IPS-18a (cell line): ENCODE data around the gene TCTN2.

ENCODE experiments used
- H3K27ac ChIP-seq: one replicate; pipeline ENCODE4 v1.5.1; 2013; ENCODE audit warnings: low read length
- H3K27me3 ChIP-seq: one replicate; pipeline ENCODE4 v1.6.1; 2013; ENCODE audit warnings: mild to moderate bottlenecking, low read length; ENCODE audit not compliant: control insufficient read depth, insufficient read depth
- H3K36me3 ChIP-seq: one replicate; pipeline ENCODE4 v1.6.1; 2013; ENCODE audit warnings: low read depth, low read length; ENCODE audit not compliant: control insufficient read depth
- H3K4me1 ChIP-seq: one replicate; pipeline ENCODE4 v1.6.1; 2013; ENCODE audit warnings: low read depth, low read length; ENCODE audit not compliant: control insufficient read depth
- H3K4me3 ChIP-seq: one replicate; pipeline ENCODE4 v1.5.1; 2013; ENCODE audit warnings: low read length
- H3K9ac ChIP-seq: one replicate; pipeline ENCODE4 v1.6.1; 2013; ENCODE audit warnings: mild to moderate bottlenecking, low read length, moderate library complexity
- H3K9me3 ChIP-seq: one replicate; pipeline ENCODE4 v1.6.1; 2013; ENCODE audit warnings: low read depth, low read length; ENCODE audit not compliant: control insufficient read depth

TCTN2 gene

GRCh38 chr12:123690191-123690840 is 19.4 kb downstream of the TCTN2 start:
- Histone ChIP-seq H3K27me3 (no peaks in the 10 kb centered on the region), H3K36me3 (peaks cover 3% of the 10 kb centered on the region), H3K27ac (no peak overlapping the region), H3K9me3 (no peaks in the 10 kb centered on the region), H3K9ac (no peak overlapping the region), H3K4me3 (no peak overlapping the region), H3K4me1 (no peaks in the 10 kb centered on the region)

GRCh38 chr12:123696207-123696606 is 25.3 kb downstream of the TCTN2 start:
- H3K27me3 ChIP-seq = no peaks in the 10 kb centered on the region
- peaks cover 8% of the 10 kb centered on the region for H3K36me3 ChIP-seq
- H3K27ac ChIP-seq = no peak overlapping the region
- H3K9ac ChIP-seq = no peak overlapping the region
- no peaks in the 10 kb centered on the region for H3K4me1 ChIP-seq
- no peaks in the 10 kb centered on the region for H3K9me3 ChIP-seq
- H3K4me3 ChIP-seq = no peak overlapping the region

- no peaks in the 10 kb centered on the region for H3K9me3 ChIP-seq
- no peaks in the 10 kb centered on the region for H3K27me3 ChIP-seq
- no peak overlapping the region for H3K9ac ChIP-seq
- no peak overlapping the region for H3K4me3 ChIP-seq
- H3K36me3 ChIP-seq = peaks cover 8% of the 10 kb centered on the region
- H3K4me1 ChIP-seq = no peaks in the 10 kb centered on the region
- no peak overlapping the region for H3K27ac ChIP-seq
Measured at GRCh38 chr12:123696646-123697045, 25.7 kb downstream of the TCTN2 start.

GRCh38 chr12:123705935-123706334 is 35.0 kb downstream of the TCTN2 start:
- Histone ChIP-seq H3K36me3 (no peaks in the 10 kb centered on the region), H3K27me3 (no peaks in the 10 kb centered on the region), H3K9ac (no peak overlapping the region), H3K27ac (no peak overlapping the region), H3K9me3 (no peaks in the 10 kb centered on the region), H3K4me3 (no peak overlapping the region), H3K4me1 (no peaks in the 10 kb centered on the region)

- Histone ChIP-seq H3K9me3 (no peaks in the 10 kb centered on the region), H3K36me3 (no peaks in the 10 kb centered on the region), H3K27ac (no peak overlapping the region), H3K27me3 (no peaks in the 10 kb centered on the region), H3K4me3 (no peak overlapping the region), H3K4me1 (no peaks in the 10 kb centered on the region), H3K9ac (no peak overlapping the region)
Measured at GRCh38 chr12:123707466-123707865, 36.6 kb downstream of the TCTN2 start.

- peak overlapping the region; percentile 45 for H3K27ac ChIP-seq
- peaks cover 5% of the 10 kb centered on the region for H3K4me1 ChIP-seq
- H3K27me3 ChIP-seq = no peaks in the 10 kb centered on the region
- H3K4me3 ChIP-seq = peak overlapping the region; percentile 86
- H3K9me3 ChIP-seq = no peaks in the 10 kb centered on the region
- H3K36me3 ChIP-seq = peaks cover 3% of the 10 kb centered on the region
- H3K9ac ChIP-seq = peak overlapping the region; percentile 89
Measured at GRCh38 chr12:123712780-123713319, 41.9 kb downstream of the TCTN2 start.

- H3K27me3 ChIP-seq = no peaks in the 10 kb centered on the region
- H3K9ac ChIP-seq = peak overlapping the region; percentile 89
- no peaks in the 10 kb centered on the region for H3K9me3 ChIP-seq
Measured at GRCh38 chr12:123713398-123713797, 42.5 kb downstream of the TCTN2 start.

GRCh38 chr12:123713823-123714585 is 43.1 kb downstream of the TCTN2 start:
- Histone ChIP-seq H3K27me3 (no peaks in the 10 kb centered on the region), H3K9ac (no peak overlapping the region), H3K4me3 (peak overlapping the region; percentile 86), H3K36me3 (peaks cover 3% of the 10 kb centered on the region), H3K4me1 (peaks cover 5% of the 10 kb centered on the region), H3K9me3 (no peaks in the 10 kb centered on the region), H3K27ac (no peak overlapping the region)

More at GRCh38 chr12:123713398-123713797, 42.5 kb downstream of the TCTN2 start:
- no peak overlapping the region for H3K27ac ChIP-seq
- peaks cover 3% of the 10 kb centered on the region for H3K36me3 ChIP-seq
- peaks cover 5% of the 10 kb centered on the region for H3K4me1 ChIP-seq
- H3K4me3 ChIP-seq = peak overlapping the region; percentile 86

- peaks cover 5% of the 10 kb centered on the region for H3K4me1 ChIP-seq
- no peak overlapping the region for H3K27ac ChIP-seq
- H3K9ac ChIP-seq = no peak overlapping the region
- no peak overlapping the region for H3K4me3 ChIP-seq
- H3K36me3 ChIP-seq = peaks cover 10% of the 10 kb centered on the region
- no peaks in the 10 kb centered on the region for H3K27me3 ChIP-seq
- H3K9me3 ChIP-seq = no peaks in the 10 kb centered on the region
Measured at GRCh38 chr12:123715195-123715594, 44.3 kb downstream of the TCTN2 start.

- Histone ChIP-seq H3K27me3 (no peaks in the 10 kb centered on the region), H3K36me3 (peaks cover 29% of the 10 kb centered on the region), H3K4me3 (no peak overlapping the region), H3K9ac (no peak overlapping the region), H3K9me3 (no peaks in the 10 kb centered on the region), H3K27ac (no peak overlapping the region), H3K4me1 (peaks cover 5% of the 10 kb centered on the region)
Measured at GRCh38 chr12:123717350-123717749, 46.4 kb downstream of the TCTN2 start.

- Histone ChIP-seq H3K27me3 (no peaks in the 10 kb centered on the region), H3K4me3 (no peak overlapping the region), H3K36me3 (peaks cover 45% of the 10 kb centered on the region), H3K27ac (no peak overlapping the region), H3K4me1 (no peaks in the 10 kb centered on the region), H3K9me3 (no peaks in the 10 kb centered on the region), H3K9ac (no peak overlapping the region)
Measured at GRCh38 chr12:123720141-123720814, 49.4 kb downstream of the TCTN2 start.
